CD1c-positive myeloid dendritic cell (primary cell): ENCODE results near the gene EFCAB5.
"Not testable (repeated sequence)": the region's sequence is repeated elsewhere in the genome, so short reads cannot be mapped to it uniquely, and the experiment has no call there.

ENCODE experiments used
- DNase-seq: peaks from one replicate; pipeline ENCODE4 v3.0.0-alpha.2; 2016; ENCODE audit errors: extremely low spot score

EFCAB5 gene

GRCh38 chr17:29935909-29936308 is 5.5 kb upstream of the EFCAB5 start:
- not testable (repeated sequence) for DNase-seq

GRCh38 chr17:29936724-29937123 is 4.7 kb upstream of the EFCAB5 start:
- no peak for DNase-seq

- no peak for DNase-seq
These were observed 3.8 kb downstream of the EFCAB5 start for GRCh38 chr17:29945281-29945680.

GRCh38 chr17:29948448-29949215 is 7.2 kb downstream of the EFCAB5 start:
- peak; percentile 43 for DNase-seq

- DNase-seq = no peak
These were observed 8.3 kb downstream of the EFCAB5 start for GRCh38 chr17:29949696-29950095.

- DNase-seq = no peak
These were observed 13.0 kb downstream of the EFCAB5 start for GRCh38 chr17:29954405-29954804.

GRCh38 chr17:29956225-29956624 is 14.8 kb downstream of the EFCAB5 start:
- DNase-seq = peak; percentile 26

GRCh38 chr17:29957488-29957887 is 16.1 kb downstream of the EFCAB5 start:
- not testable (repeated sequence) for DNase-seq

- no peak for DNase-seq
These were observed 17.7 kb downstream of the EFCAB5 start for GRCh38 chr17:29958947-29959657.

GRCh38 chr17:29959658-29960337 is 18.4 kb downstream of the EFCAB5 start:
- DNase-seq = no peak

GRCh38 chr17:29962656-29963055 is 21.2 kb downstream of the EFCAB5 start:
- no peak for DNase-seq

- no peak for DNase-seq
These were observed 26.8 kb downstream of the EFCAB5 start for GRCh38 chr17:29968271-29968670.

- DNase-seq = no peak
These were observed 30.8 kb downstream of the EFCAB5 start for GRCh38 chr17:29972277-29972676.

- DNase-seq = no peak
These were observed 31.6 kb downstream of the EFCAB5 start for GRCh38 chr17:29973005-29973404.

GRCh38 chr17:29977836-29978235 is 36.4 kb downstream of the EFCAB5 start:
- no peak for DNase-seq

- DNase-seq = no peak
These were observed 38.8 kb downstream of the EFCAB5 start for GRCh38 chr17:29980261-29980660.

- no peak for DNase-seq
These were observed 41.7 kb downstream of the EFCAB5 start for GRCh38 chr17:29982991-29983653.

- no peak for DNase-seq
These were observed 55.0 kb downstream of the EFCAB5 start for GRCh38 chr17:29996458-29996857.

- DNase-seq = no peak
These were observed 58.7 kb downstream of the EFCAB5 start for GRCh38 chr17:30000001-30000754.

GRCh38 chr17:30000755-30001257 is 59.4 kb downstream of the EFCAB5 start:
- no peak for DNase-seq

GRCh38 chr17:30002088-30002487 is 60.7 kb downstream of the EFCAB5 start:
- DNase-seq = no peak
